Measurements from ENCODE around the gene GALNTL6.

Gene GALNTL6

DNA sequence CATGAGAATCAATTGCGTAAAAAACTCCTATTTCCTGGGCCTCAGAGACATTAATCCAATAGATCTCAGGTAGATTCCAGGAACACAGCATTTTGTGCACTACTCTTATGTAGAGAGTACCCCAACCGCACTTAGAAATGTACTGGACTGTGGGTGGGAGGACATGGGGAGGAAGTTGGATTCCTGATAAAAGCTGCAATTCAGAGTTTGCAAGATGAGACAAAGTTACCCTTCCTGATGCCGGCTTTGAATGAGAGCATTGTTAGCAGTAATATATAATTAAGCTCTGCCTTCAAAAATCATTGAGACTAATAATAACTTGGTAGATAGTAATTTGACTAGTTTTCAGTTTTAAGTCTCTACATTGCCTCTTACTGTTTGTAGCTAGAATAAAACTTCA is 1032.1 kb downstream of the GALNTL6 start:
- DNase-seq (ENCODE audit: insufficient read length, low spot score) = no peak
- no peak for TF ChIP-seq CTCF (IDR thresholded peaks at IDR 0.05; ENCODE audit: insufficient read depth, missing control alignments)
- FAIRE-seq = no peak

DNA sequence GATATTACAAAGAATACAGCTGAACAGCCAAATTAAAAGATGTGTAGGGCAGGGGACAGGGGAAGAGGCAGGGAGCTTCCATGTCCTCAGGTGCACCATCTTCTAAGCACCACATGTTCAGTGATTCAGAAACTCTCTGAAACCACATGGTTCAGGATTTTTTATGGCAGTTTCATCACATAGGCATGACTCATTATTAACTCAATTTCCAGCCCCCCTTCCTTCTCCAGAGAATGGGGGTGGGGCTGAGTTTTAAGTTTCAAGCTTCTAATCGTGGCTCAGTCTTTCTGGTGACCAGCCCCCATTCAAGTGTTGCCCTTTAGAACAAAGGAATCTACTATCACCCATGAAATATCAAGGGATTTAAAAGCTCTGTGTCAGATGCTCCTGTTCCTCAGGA is 1037.6 kb downstream of the GALNTL6 start:
- FAIRE-seq (no peak), DNase-seq (ENCODE audit: insufficient read length, low spot score) (no peak)
- no peak for TF ChIP-seq CTCF (IDR thresholded peaks at IDR 0.05; ENCODE audit: insufficient read depth, missing control alignments)

DNA sequence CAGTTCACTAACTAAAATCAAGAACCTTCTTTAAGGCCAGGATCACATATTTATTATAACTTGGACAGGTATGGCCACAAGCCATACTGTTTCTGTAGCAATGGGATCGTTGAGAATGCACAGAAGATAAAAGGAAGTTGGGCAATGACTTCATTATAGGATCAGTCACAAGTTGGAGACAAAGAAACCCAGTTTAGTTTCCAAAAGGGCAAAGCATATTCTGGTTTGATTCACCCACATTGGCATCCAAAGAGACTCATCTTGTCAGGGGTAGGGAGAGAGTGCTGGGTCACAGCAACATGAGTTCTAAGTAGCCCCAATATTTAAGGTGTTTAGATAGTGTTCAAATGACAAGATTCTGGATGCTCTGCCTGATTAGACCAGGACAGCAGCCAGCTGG is 1038.3 kb downstream of the GALNTL6 start:
- DNase-seq (ENCODE audit: insufficient read length, low spot score) (no peak), FAIRE-seq (no peak)
- TF ChIP-seq CTCF (IDR thresholded peaks at IDR 0.05; ENCODE audit: insufficient read depth, missing control alignments) = no peak

DNA sequence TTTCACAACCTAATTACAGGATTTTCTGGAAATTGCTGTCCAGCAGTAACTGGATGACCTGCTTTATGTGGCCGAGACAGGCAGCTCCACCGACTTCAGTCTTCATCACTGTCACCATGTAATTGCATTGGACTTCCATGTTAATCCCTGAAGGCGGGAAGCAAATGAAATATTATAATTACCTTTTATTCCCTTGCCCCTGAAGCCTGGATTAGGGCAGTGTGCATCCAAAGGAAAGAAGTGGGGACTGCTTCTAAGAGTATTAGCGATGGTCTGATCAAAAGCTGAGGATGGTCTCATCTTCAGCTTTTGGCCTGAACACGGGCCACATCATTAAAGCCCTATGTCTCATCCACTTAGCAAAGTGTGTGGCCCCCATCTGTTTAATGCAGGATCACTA is 1043.8 kb downstream of the GALNTL6 start:
- TF ChIP-seq CTCF (IDR thresholded peaks at IDR 0.05; ENCODE audit: insufficient read depth, missing control alignments) = no peak
- no peak for FAIRE-seq
- no peak for DNase-seq (ENCODE audit: insufficient read length, low spot score)

DNA sequence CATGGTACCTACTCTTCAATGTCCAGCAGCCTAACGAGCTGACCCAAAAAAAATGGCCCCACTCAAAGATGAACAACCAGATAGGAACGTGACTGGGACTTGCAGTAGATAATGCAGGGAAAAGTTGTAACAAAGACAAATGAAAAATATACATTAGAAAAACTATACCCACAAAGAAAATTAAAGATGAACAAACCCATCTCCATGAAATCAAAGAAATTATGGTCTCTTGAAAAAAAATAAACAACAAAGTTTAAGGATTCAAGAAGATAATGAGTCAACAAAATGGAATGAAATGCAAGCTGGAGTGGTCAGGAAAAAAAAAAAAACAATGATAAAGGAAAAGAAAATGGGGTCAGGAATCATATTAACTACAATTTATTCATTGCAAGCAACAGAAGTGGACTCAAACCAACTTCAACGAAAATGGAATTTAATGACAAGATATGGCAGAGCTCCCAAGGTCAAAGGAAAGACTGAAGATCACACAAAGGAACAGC is 1045.6 kb downstream of the GALNTL6 start:
- no peak for DNase-seq (ENCODE audit: insufficient read length, low spot score)
- no peak for FAIRE-seq

DNA sequence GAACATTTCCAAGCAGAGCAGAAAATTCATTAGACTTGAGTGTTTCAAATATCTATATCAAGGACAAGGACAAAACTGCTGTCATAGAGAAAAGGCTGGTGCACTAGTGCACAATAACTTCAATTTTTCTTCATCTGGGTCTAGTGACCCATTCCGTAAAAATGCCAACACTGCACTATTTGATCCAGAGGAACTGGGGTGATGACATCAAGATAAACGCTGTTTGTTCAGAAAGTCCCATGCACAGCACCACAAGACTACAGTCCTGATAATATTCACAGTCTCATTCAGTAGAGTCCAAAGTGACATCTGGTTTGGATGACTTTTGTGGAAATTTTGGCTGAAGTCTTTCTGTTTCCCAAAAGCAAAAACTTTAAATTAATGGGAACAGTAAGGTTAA is 1051.9 kb downstream of the GALNTL6 start:
- no peak for FAIRE-seq

More for the DNA sequence above, 1045.6 kb downstream of the GALNTL6 start:
- TF ChIP-seq CTCF (IDR thresholded peaks at IDR 0.05; ENCODE audit: insufficient read depth, missing control alignments) = no peak

More for the DNA sequence above, 1051.9 kb downstream of the GALNTL6 start:
- no peak for TF ChIP-seq CTCF (IDR thresholded peaks at IDR 0.05; ENCODE audit: insufficient read depth, missing control alignments)
- no peak for DNase-seq (ENCODE audit: insufficient read length, low spot score)

Measured in D721Med (cell line).